ENCODE results near the gene ITGA8.
"Not testable (repeated sequence)": the region's sequence is repeated elsewhere in the genome, so short reads cannot be mapped to it uniquely, and the experiment has no call there.

ITGA8 gene

GRCh38 chr10:15605740-15606369 is 113.9 kb downstream of the ITGA8 start:
- no peak for DNase-seq

- DNase-seq, result no peak
Observed at GRCh38 chr10:15603446-15604011, 116.2 kb downstream of the ITGA8 start.

- DNase-seq, result no peak
Observed at GRCh38 chr10:15601819-15602218, 117.9 kb downstream of the ITGA8 start.

GRCh38 chr10:15595260-15595659 is 124.5 kb downstream of the ITGA8 start:
- no peak for DNase-seq

GRCh38 chr10:15591937-15592336 is 127.8 kb downstream of the ITGA8 start:
- no peak for DNase-seq

- no peak for DNase-seq
Observed at GRCh38 chr10:15591431-15591830, 128.3 kb downstream of the ITGA8 start.

GRCh38 chr10:15588635-15589508 is 130.8 kb downstream of the ITGA8 start:
- DNase-seq, result no peak

- no peak for DNase-seq
Observed at GRCh38 chr10:15588151-15588550, 131.6 kb downstream of the ITGA8 start.

- no peak for DNase-seq
Observed at GRCh38 chr10:15587271-15587670, 132.5 kb downstream of the ITGA8 start.

- DNase-seq, result peak; percentile 72
Observed at GRCh38 chr10:15585303-15585715, 134.4 kb downstream of the ITGA8 start.

GRCh38 chr10:15582972-15583371 is 136.8 kb downstream of the ITGA8 start:
- DNase-seq, result not testable (repeated sequence)

GRCh38 chr10:15579605-15580004 is 140.1 kb downstream of the ITGA8 start:
- no peak for DNase-seq

- DNase-seq, result no peak
Observed at GRCh38 chr10:15572531-15573045, 147.1 kb downstream of the ITGA8 start.

- no peak for DNase-seq
Observed at GRCh38 chr10:15571575-15571974, 148.1 kb downstream of the ITGA8 start.

GRCh38 chr10:15570738-15571339 is 148.9 kb downstream of the ITGA8 start:
- no peak for DNase-seq

GRCh38 chr10:15567952-15568351 is 151.8 kb downstream of the ITGA8 start:
- DNase-seq, result no peak

- no peak for DNase-seq
Observed at GRCh38 chr10:15563246-15563645, 156.5 kb downstream of the ITGA8 start.

- no peak for DNase-seq
Observed at GRCh38 chr10:15562578-15562977, 157.1 kb downstream of the ITGA8 start.

GRCh38 chr10:15562116-15562515 is 157.6 kb downstream of the ITGA8 start:
- no peak for DNase-seq

- DNase-seq, result no peak
Observed at GRCh38 chr10:15558136-15558535, 161.6 kb downstream of the ITGA8 start.

GRCh38 chr10:15557168-15557567 is 162.6 kb downstream of the ITGA8 start:
- not testable (repeated sequence) for DNase-seq

GRCh38 chr10:15550950-15551349 is 168.8 kb downstream of the ITGA8 start:
- DNase-seq, result no peak

GRCh38 chr10:15548331-15548730 is 171.4 kb downstream of the ITGA8 start:
- no peak for DNase-seq
